CD4-positive, alpha-beta T cell (primary cell): ENCODE results near the gene XIAP. TPM values are rescaled to one million over a fixed set of nuclear protein-coding genes. Genes with fewer than 3 reads are reported as not detected.
"Not testable (repeated sequence)": the region's sequence is repeated elsewhere in the genome, so short reads cannot be mapped to it uniquely, and the experiment has no call there.

Experiments
- ATAC-seq: fragments of 200-7000 bp; cut with Tn5 transposase; one replicate; pipeline ENCODE4 v1.10.0; 2022; ENCODE audit warnings: mild to moderate bottlenecking; ENCODE audit not compliant: poor library complexity
- CTCF ChIA-PET: fragments of 350-600 bp; sonication (Branson Sonifier 250); formaldehyde crosslinking; loops from one replicate; lab custom pipeline; 2021; ENCODE audit warnings: antibody characterized with exemption, inconsistent platforms; lab: Charles Lee
- POLR2A ChIA-PET: fragments of 350-600 bp; sonication (Branson Sonifier 250); formaldehyde crosslinking; loops from one replicate; lab custom pipeline; 2021; ENCODE audit warnings: antibody characterized with exemption, inconsistent platforms; lab: Charles Lee
- DNase-seq, 14 experiments: peaks; one replicate each; pipeline ENCODE4 v3.0.0-alpha.2; 2013 to 2020; ENCODE audit warnings: mixed read lengths in 2 of 14
- H3K27ac ChIP-seq, 2 donors: one replicate each; pipeline versions ENCODE4 v1.5.1 to v1.7.0; 2013; ENCODE audit warnings: low read length in 2 of 2, low read depth in 1 of 2, mild to moderate bottlenecking in 1 of 2
- H3K27me3 ChIP-seq, 2 experiments: 1 replicate in 1 of 2; 2 replicates in 1 of 2; pipeline versions ENCODE4 v1.6.1 to v1.7.0; 2013; ENCODE audit warnings: low read length in 2 of 2, control low read depth in 1 of 2, mild to moderate bottlenecking in 1 of 2, moderate library complexity in 1 of 2; ENCODE audit not compliant: insufficient read depth in 2 of 2, control insufficient read depth in 1 of 2
- H3K36me3 ChIP-seq: one replicate; pipeline ENCODE4 v1.6.1; 2013; ENCODE audit warnings: low read length, control low read depth; ENCODE audit not compliant: insufficient read depth
- H3K4me1 ChIP-seq: one replicate; pipeline ENCODE4 v1.6.1; 2013; ENCODE audit warnings: low read length, control low read depth; ENCODE audit not compliant: insufficient read depth
- H3K4me3 ChIP-seq: one replicate; pipeline ENCODE4 v1.5.1; 2013; ENCODE audit warnings: mild to moderate bottlenecking, low read length, moderate library complexity
- H3K9me3 ChIP-seq, 2 experiments: 1 replicate in 1 of 2; 2 replicates in 1 of 2; pipeline versions ENCODE4 v1.6.1 to v1.7.0; 2013; ENCODE audit warnings: low read length in 2 of 2, mild to moderate bottlenecking in 2 of 2, control low read depth in 1 of 2, moderate library complexity in 1 of 2; ENCODE audit not compliant: control insufficient read depth in 1 of 2, insufficient read depth in 1 of 2
- H3K27ac Mint-ChIP-seq: one replicate; pipeline ENCODE4 v1.8.0; 2020; ENCODE audit warnings: mixed read lengths
- H3K27me3 Mint-ChIP-seq: one replicate; pipeline ENCODE4 v1.8.0; 2021; ENCODE audit warnings: mixed read lengths
- H3K36me3 Mint-ChIP-seq: one replicate; pipeline ENCODE4 v1.8.0; 2021; ENCODE audit warnings: low read depth, mixed read lengths
- H3K4me1 Mint-ChIP-seq: one replicate; pipeline ENCODE4 v1.8.0; 2021; ENCODE audit warnings: low read depth, mixed read lengths
- H3K4me3 Mint-ChIP-seq: one replicate; pipeline ENCODE4 v1.8.0; 2020; ENCODE audit warnings: mild to moderate bottlenecking, mixed read lengths
- H3K9me3 Mint-ChIP-seq: one replicate; pipeline ENCODE4 v1.8.0; 2020; ENCODE audit warnings: mixed read lengths
- intact Hi-C, 2 experiments: fragments of 100-400 bp; cut with DNase I in 1 of 2; cut with micrococcal nuclease in 1 of 2; formaldehyde crosslinking; loops; one replicate each; pipeline versions ENCODE4 v1.15.1 to v1.9.0; 2023 to 2025; cut with DNase I, micrococcal nuclease
- total RNA-seq, 174 experiments: library from RNA in 2 of 174; stranded (reverse) in 2 of 174; gene quantifications; one replicate each; pipeline ENCODE4 v1.2.3 and lab custom pipeline; 2021 to 2026
- TF ChIP-seq, protein P1 (sequence below): fragments of 200-600 bp; IDR thresholded peaks from one replicate; pipeline ENCODE4 v1.8.0; 2022; ENCODE audit warnings: antibody characterized with exemption, mild to moderate bottlenecking

XIAP gene
- total RNA-seq, 2 experiments from 2014 or later, result 20.9 to 26.0 TPM

DNA sequence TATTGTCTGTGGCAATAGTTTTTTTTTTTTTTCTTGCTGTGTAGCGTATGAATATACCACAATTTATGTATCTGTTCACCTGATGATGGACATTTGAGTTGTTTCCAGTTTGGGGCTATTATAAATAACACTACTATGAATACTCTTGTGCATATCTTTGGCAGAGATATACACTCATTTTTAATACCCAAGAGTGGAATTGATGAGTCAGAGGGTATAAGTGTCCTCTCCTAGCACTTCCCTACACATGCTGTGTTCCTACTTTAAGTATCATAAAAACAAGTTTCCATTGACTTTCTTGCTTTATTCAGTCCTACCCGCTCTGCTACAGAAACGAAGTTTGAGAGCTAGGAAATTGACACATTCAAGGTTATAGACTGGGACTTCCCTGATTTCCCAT is 39.8 kb downstream of the XIAP start:
- ChIA-PET POLR2A (interaction anchor here (0.6 kb wide), 1 partner anchor 60 kb away, joined by 3 read pairs; no protein-coding TSS in a partner anchor), CTCF (no interaction called here)
- DNase-seq (no peak), ATAC-seq (no peak)
- Histone ChIP-seq H3K27me3 (no peaks in the 10 kb centered on the region), H3K27ac (no peak overlapping the region), H3K4me3 (no peak overlapping the region), H3K9me3 (no peaks in the 10 kb centered on the region), H3K36me3 (peaks cover 32% of the 10 kb centered on the region), H3K4me1 (no peaks in the 10 kb centered on the region)
- Mint-ChIP-seq H3K36me3 (peaks cover 55% of the 10 kb centered on the region), H3K27me3 (no peaks in the 10 kb centered on the region), H3K4me1 (no peaks in the 10 kb centered on the region), H3K27ac (no peak overlapping the region), H3K9me3 (no peaks in the 10 kb centered on the region), H3K4me3 (no peak overlapping the region)
- intact Hi-C loops, result no loop called here
- TF ChIP-seq, protein P1, sequence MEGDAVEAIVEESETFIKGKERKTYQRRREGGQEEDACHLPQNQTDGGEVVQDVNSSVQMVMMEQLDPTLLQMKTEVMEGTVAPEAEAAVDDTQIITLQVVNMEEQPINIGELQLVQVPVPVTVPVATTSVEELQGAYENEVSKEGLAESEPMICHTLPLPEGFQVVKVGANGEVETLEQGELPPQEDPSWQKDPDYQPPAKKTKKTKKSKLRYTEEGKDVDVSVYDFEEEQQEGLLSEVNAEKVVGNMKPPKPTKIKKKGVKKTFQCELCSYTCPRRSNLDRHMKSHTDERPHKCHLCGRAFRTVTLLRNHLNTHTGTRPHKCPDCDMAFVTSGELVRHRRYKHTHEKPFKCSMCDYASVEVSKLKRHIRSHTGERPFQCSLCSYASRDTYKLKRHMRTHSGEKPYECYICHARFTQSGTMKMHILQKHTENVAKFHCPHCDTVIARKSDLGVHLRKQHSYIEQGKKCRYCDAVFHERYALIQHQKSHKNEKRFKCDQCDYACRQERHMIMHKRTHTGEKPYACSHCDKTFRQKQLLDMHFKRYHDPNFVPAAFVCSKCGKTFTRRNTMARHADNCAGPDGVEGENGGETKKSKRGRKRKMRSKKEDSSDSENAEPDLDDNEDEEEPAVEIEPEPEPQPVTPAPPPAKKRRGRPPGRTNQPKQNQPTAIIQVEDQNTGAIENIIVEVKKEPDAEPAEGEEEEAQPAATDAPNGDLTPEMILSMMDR, result no peak

DNA sequence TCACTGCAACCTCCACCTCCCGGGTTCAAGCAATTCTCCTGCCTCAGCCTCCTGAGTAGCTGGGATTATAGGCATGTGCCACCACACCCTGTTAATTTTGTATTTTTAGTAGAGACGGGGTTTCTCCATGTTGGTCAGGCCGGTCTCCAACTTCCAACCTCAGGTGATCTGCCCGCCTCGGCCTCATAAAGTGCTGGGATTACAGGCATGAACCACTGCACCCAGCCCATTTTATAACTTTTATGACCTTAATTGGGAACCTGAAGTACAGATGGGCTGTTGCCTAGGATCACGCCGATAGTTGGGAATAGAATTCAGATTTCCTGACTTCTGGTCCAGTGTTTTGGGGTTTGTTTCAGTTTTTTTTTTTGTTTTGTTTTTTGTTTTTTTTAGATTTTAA is 43.4 kb downstream of the XIAP start:
- Mint-ChIP-seq H3K36me3 (peaks cover 72% of the 10 kb centered on the region), H3K4me1 (peaks cover 27% of the 10 kb centered on the region)
- ATAC-seq, DNase-seq, H3K27me3 Mint-ChIP-seq, CTCF ChIA-PET, H3K9me3 ChIP-seq, H3K27me3 ChIP-seq, H3K27ac ChIP-seq, H3K4me1 ChIP-seq, H3K9me3 Mint-ChIP-seq, POLR2A ChIA-PET, H3K4me3 ChIP-seq, H3K4me3 Mint-ChIP-seq, intact Hi-C loops, H3K27ac Mint-ChIP-seq: not testable (repeated sequence)
- peaks cover 41% of the 10 kb centered on the region for H3K36me3 ChIP-seq

DNA sequence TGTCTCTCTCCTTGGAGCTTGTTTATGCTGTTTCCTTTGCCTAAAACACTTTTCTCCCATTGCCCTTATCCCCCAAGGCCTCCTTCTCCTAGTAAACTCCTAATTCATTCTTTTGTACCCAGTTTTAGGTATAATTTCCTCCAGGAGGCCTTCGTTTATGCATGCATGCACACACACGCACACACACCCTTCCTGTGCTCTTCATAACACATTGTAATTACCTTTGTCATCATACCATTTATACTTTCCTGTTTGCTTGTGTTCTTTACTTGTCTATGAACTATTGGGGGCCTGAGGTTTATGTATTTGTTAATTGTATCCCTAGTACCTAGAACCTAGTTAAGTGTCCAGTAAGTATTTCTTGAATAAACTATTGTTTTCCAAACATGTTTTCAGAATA is 45.5 kb downstream of the XIAP start:
- no peak overlapping the region for H3K4me3 ChIP-seq
- ATAC-seq, result no peak
- Mint-ChIP-seq H3K27me3 (no peaks in the 10 kb centered on the region), H3K4me3 (no peak overlapping the region), H3K4me1 (peaks cover 27% of the 10 kb centered on the region), H3K36me3 (peaks cover 69% of the 10 kb centered on the region), H3K27ac (peak overlapping the region; percentile 34), H3K9me3 (no peaks in the 10 kb centered on the region)
- POLR2A ChIA-PET, result no interaction called here
- intact Hi-C loops, result no loop called here
- H3K27ac ChIP-seq, result no peak overlapping the region
- H3K4me1 ChIP-seq, result peaks cover 3% of the 10 kb centered on the region
- peaks cover 37% of the 10 kb centered on the region for H3K36me3 ChIP-seq
- CTCF ChIA-PET, result no interaction called here
- no peaks in the 10 kb centered on the region for H3K27me3 ChIP-seq
- H3K9me3 ChIP-seq, result no peaks in the 10 kb centered on the region
- DNase-seq, result no peak
- TF ChIP-seq, protein P1, result no peak

DNA sequence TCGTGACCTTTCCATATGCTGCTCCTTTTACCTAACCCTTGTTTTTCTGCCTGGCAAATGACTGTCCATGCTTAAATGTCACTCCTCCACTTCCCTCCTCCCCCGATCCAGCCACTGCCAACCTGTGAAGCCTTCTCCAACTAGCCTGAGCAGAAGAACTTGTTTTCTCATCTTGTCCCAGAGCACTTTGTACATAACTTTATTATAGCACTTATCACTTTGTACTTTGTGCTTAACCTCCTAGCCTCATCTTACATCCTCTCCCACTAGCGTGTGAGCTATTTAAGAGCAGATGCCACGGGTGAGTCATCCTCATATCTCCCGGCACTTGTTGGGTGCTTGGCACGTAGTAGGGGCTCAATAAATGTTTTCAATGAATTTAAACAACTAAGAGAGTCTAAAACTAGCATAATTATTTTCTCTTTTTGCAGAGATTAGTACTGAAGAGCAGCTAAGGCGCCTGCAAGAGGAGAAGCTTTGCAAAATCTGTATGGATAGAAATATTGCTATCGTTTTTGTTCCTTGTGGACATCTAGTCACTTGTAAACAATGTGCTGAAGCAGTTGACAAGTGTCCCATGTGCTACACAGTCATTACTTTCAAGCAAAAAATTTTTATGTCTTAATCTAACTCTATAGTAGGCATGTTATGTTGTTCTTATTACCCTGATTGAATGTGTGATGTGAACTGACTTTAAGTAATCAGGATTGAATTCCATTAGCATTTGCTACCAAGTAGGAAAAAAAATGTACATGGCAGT is 46.9 kb downstream of the XIAP start:
- CTCF ChIA-PET, result no interaction called here
- H3K36me3 Mint-ChIP-seq, result peaks cover 59% of the 10 kb centered on the region

More for the DNA sequence above, 46.9 kb downstream of the XIAP start:
- Histone ChIP-seq H3K36me3 (peaks cover 31% of the 10 kb centered on the region), H3K4me3 (no peak overlapping the region), H3K9me3 (no peaks in the 10 kb centered on the region), H3K27ac (no peak overlapping the region), H3K27me3 (no peaks in the 10 kb centered on the region), H3K4me1 (peaks cover 3% of the 10 kb centered on the region)
- peaks cover 27% of the 10 kb centered on the region for H3K4me1 Mint-ChIP-seq
- no peaks in the 10 kb centered on the region for H3K9me3 Mint-ChIP-seq
- ATAC-seq, result no peak
- H3K4me3 Mint-ChIP-seq, result no peak overlapping the region
- no peak for DNase-seq
- H3K27me3 Mint-ChIP-seq, result no peaks in the 10 kb centered on the region
- intact Hi-C loops, result no loop called here
- H3K27ac Mint-ChIP-seq, result peak overlapping the region; percentile 11
- TF ChIP-seq, protein P1, result no peak
- POLR2A ChIA-PET, result no interaction called here
